Mesothelial cell of epicardium (in vitro differentiated cells): ENCODE measurements around the gene AGAP3. TPM values are rescaled to one million over a fixed set of nuclear protein-coding genes. Genes with fewer than 3 reads are reported as not detected.

Source experiments
- DNase-seq, 2 experiments: peaks; one replicate each; pipeline ENCODE4 v3.0.0; 2021; ENCODE audit warnings: low spot score in 2 of 2; ENCODE audit not compliant: unreplicated experiment in 2 of 2
- H3K27ac Mint-ChIP-seq: 2 replicates; pipeline ENCODE4 v1.8.0; 2021; ENCODE audit warnings: mixed read lengths
- H3K27me3 Mint-ChIP-seq: 2 replicates; pipeline ENCODE4 v1.8.0; 2021; ENCODE audit warnings: low read depth, mixed read lengths
- H3K36me3 Mint-ChIP-seq: 2 replicates; pipeline ENCODE4 v1.8.0; 2021; ENCODE audit warnings: mixed read lengths
- H3K4me1 Mint-ChIP-seq: 2 replicates; pipeline ENCODE4 v1.8.0; 2021; ENCODE audit warnings: mixed read lengths
- H3K4me3 Mint-ChIP-seq: 2 replicates; pipeline ENCODE4 v1.8.0; 2021; ENCODE audit warnings: mild to moderate bottlenecking, moderate library complexity, mixed read lengths
- H3K9me3 Mint-ChIP-seq: 2 replicates; pipeline ENCODE4 v1.8.0; 2021; ENCODE audit warnings: mixed read lengths
- total RNA-seq: library from RNA; stranded (reverse); gene quantifications from 3 replicates; pipeline ENCODE4 v1.2.1, GENCODE V29; 2021
- TF ChIP-seq, protein P1 (sequence below): fragments of 200-600 bp; sonication (generic); IDR thresholded peaks from one replicate; pipeline ENCODE4 v1.5.0; 2021; ENCODE audit warnings: antibody characterized with exemption; ENCODE audit not compliant: unreplicated experiment

The AGAP3 gene
- total RNA-seq, 1 donor from 2014 or later, result 134 TPM

DNA sequence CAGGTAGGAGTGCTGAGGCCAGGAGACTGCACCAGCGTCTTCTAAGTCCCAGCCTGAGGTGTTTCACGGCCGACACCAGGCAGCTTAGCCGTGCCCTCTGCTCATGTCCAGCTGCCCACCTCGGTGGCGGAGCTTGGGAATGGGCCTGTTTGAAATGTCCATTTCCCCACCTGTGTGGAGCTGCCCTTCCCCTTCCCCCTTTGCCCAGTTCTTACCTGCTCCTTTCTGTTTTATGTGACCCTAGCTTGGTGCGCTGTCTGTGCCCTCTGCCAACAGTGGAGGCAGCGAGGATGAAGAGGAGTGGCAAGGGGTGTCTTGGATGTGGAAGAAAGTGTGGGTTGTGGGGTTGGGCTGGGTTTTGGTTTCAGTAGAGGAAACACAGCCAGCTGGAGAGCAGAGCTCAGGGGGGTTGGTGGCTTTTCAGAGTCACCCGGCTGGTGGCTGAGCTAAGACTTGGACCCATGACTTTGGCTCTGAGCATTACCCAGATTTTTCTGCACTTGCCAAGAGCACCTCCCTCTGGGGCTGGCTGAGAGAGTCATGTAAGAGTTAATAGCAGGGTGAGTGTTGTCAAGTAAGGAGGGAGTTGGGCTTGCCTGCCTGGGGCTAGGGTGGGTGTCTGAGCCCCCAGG is 43.8 kb downstream of the AGAP3 start:
- no peak for DNase-seq
- Mint-ChIP-seq H3K27ac (no peak overlapping the region), H3K36me3 (peaks cover 28% of the 10 kb centered on the region), H3K9me3 (no peaks in the 10 kb centered on the region), H3K4me1 (peaks cover 10% of the 10 kb centered on the region), H3K27me3 (peaks cover 2% of the 10 kb centered on the region), H3K4me3 (no peak overlapping the region)
- TF ChIP-seq, protein P1, sequence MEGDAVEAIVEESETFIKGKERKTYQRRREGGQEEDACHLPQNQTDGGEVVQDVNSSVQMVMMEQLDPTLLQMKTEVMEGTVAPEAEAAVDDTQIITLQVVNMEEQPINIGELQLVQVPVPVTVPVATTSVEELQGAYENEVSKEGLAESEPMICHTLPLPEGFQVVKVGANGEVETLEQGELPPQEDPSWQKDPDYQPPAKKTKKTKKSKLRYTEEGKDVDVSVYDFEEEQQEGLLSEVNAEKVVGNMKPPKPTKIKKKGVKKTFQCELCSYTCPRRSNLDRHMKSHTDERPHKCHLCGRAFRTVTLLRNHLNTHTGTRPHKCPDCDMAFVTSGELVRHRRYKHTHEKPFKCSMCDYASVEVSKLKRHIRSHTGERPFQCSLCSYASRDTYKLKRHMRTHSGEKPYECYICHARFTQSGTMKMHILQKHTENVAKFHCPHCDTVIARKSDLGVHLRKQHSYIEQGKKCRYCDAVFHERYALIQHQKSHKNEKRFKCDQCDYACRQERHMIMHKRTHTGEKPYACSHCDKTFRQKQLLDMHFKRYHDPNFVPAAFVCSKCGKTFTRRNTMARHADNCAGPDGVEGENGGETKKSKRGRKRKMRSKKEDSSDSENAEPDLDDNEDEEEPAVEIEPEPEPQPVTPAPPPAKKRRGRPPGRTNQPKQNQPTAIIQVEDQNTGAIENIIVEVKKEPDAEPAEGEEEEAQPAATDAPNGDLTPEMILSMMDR, result no peak

GRCh38 chr7:151130741-151131157 is 44.5 kb downstream of the AGAP3 start:
- TF ChIP-seq, protein P1, result no peak
- H3K27me3 Mint-ChIP-seq, result no peaks in the 10 kb centered on the region
- peaks cover 28% of the 10 kb centered on the region for H3K36me3 Mint-ChIP-seq
- H3K27ac Mint-ChIP-seq, result no peak overlapping the region
- H3K4me3 Mint-ChIP-seq, result no peak overlapping the region
- peaks cover 5% of the 10 kb centered on the region for H3K4me1 Mint-ChIP-seq
- no peak for DNase-seq
- H3K9me3 Mint-ChIP-seq, result no peaks in the 10 kb centered on the region

DNA sequence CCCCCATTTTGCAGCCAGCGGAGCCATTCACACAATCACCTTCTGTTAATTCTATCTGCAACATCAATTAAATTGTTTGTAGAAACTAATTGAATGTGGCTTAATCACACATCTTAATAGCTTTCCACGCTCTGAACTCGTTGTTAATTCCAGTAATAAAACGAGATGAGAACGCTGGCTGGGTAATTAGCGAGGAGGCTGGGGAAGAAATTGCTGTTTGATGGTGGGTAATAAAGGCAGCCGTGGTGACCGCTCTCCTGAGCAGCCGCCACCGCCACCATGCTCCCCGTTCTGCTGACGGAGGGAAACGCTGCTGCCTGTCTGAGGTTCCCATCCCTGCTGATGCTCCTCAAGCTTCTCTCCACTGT is 44.9 kb downstream of the AGAP3 start:
- H3K36me3 Mint-ChIP-seq, result peaks cover 30% of the 10 kb centered on the region
- no peaks in the 10 kb centered on the region for H3K27me3 Mint-ChIP-seq
- no peak overlapping the region for H3K4me3 Mint-ChIP-seq
- peaks cover 3% of the 10 kb centered on the region for H3K4me1 Mint-ChIP-seq
- TF ChIP-seq, protein P1, result no peak
- DNase-seq, result no peak
- H3K27ac Mint-ChIP-seq, result no peak overlapping the region
- no peaks in the 10 kb centered on the region for H3K9me3 Mint-ChIP-seq

DNA sequence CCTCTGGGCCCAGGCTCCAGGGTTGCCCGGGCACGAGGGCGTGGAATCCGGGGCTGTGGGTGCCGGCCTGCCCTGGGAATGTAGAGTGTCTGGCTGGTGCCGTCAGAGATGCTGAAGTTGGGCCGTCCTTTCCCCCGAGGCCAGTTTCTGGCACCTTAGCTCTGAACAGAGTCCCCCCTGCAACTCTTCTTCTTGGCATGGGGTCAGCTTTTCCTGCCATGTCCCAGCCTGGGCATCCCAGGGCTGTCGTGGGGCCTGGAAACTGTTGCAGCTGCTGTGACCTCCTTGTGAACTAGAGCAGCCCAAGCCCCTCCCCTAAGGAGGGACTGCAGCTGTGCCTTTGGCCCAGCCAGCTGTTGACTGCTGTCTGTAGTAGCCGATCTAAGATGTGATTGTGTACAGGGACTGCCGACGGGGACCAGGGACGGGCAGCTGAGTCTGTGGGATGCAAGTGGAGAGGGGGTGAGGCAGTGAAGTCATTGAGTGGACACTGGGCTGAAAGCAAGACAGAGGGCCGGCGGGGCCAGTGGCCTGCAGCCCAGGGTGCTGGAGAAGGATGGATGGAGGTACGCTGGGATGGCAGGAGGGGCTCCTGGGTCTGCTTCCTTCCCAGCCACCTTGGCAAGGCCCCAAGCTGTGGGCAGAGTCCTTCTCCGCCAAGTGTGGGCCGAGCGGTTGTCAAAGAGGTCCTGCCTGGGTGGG is 45.5 kb downstream of the AGAP3 start:
- no peak for DNase-seq
- Mint-ChIP-seq H3K4me3 (no peak overlapping the region), H3K27me3 (no peaks in the 10 kb centered on the region), H3K4me1 (peaks cover 3% of the 10 kb centered on the region), H3K27ac (no peak overlapping the region), H3K9me3 (no peaks in the 10 kb centered on the region), H3K36me3 (peaks cover 35% of the 10 kb centered on the region)
- TF ChIP-seq, protein P1, result no peak

- Mint-ChIP-seq H3K4me1 (no peaks in the 10 kb centered on the region), H3K27ac (peak overlapping the region; percentile 9), H3K4me3 (no peak overlapping the region), H3K27me3 (no peaks in the 10 kb centered on the region), H3K36me3 (peaks cover 33% of the 10 kb centered on the region), H3K9me3 (no peaks in the 10 kb centered on the region)
- TF ChIP-seq, protein P1, result no peak
- no peak for DNase-seq
Measured at GRCh38 chr7:151132461-151133205, 46.4 kb downstream of the AGAP3 start.
